T47D (cell line): ENCODE results near the gene GOLGA6L1.
"Not testable (repeated sequence)": the region's sequence is repeated elsewhere in the genome, so short reads cannot be mapped to it uniquely, and the experiment has no call there.

ENCODE experiments used
- DNase-seq, 2 experiments: peaks; one replicate each; pipeline versions ENCODE4 v3.0.0 to v3.0.0-alpha.2; 2011 to 2012; ENCODE audit warnings: low read depth in 1 of 2, low spot score in 1 of 2
- JUND ChIP-seq: IDR thresholded peaks from 2 replicates; pipeline ENCODE4 v1.6.1; 2012; ENCODE audit warnings: low read depth
- in situ Hi-C: cut with HindIII; loops from 2 replicates; pipeline ENCODE4 v1.10.0; 2016; ENCODE audit warnings: low sequenced_read_pairs, low pct_unique_long_range_greater_than_20kb

The GOLGA6L1 gene

GRCh38 chr15:23136722-23137121 is at the start of gene GOLGA6L1:
TSS of gene GOLGA6L1 (minus strand) at chr15:23136822. CDS start at chr15:23136731, 91 bp downstream.
- in situ Hi-C loops, DNase-seq: not testable (repeated sequence)

GRCh38 chr15:23181201-23181600 is 44.6 kb upstream of the GOLGA6L1 start:
- DNase-seq, in situ Hi-C loops: not testable (repeated sequence)

GRCh38 chr15:23180547-23180927 is 43.9 kb upstream of the GOLGA6L1 start:
- DNase-seq, in situ Hi-C loops: not testable (repeated sequence)

- in situ Hi-C loops, DNase-seq: not testable (repeated sequence)
Observed at GRCh38 chr15:23179768-23180546, 43.3 kb upstream of the GOLGA6L1 start.

GRCh38 chr15:23176683-23177082 is 40.1 kb upstream of the GOLGA6L1 start:
- DNase-seq, in situ Hi-C loops: not testable (repeated sequence)

GRCh38 chr15:23175606-23176005 is 39.0 kb upstream of the GOLGA6L1 start:
- in situ Hi-C loops, DNase-seq: not testable (repeated sequence)

- in situ Hi-C loops, DNase-seq: not testable (repeated sequence)
Observed at GRCh38 chr15:23174609-23175140, 38.1 kb upstream of the GOLGA6L1 start.

GRCh38 chr15:23132787-23133186 is 3.8 kb downstream of the GOLGA6L1 start:
- DNase-seq, in situ Hi-C loops: not testable (repeated sequence)

- in situ Hi-C loops = no loop called here
- DNase-seq = no peak
- TF ChIP-seq JUND = no peak
Observed at GRCh38 chr15:23118208-23118607, 18.4 kb downstream of the GOLGA6L1 start.

- no peak for DNase-seq
- no peak for TF ChIP-seq JUND
- in situ Hi-C loops = no loop called here
Observed at GRCh38 chr15:23095796-23096195, 40.8 kb downstream of the GOLGA6L1 start.

GRCh38 chr15:23083115-23083514 is 53.5 kb downstream of the GOLGA6L1 start:
- no peak for DNase-seq
- in situ Hi-C loops = no loop called here

GRCh38 chr15:23081996-23082737 is 54.5 kb downstream of the GOLGA6L1 start:
- in situ Hi-C loops, DNase-seq: not testable (repeated sequence)

More at GRCh38 chr15:23083115-23083514, 53.5 kb downstream of the GOLGA6L1 start:
- no peak for TF ChIP-seq JUND

GRCh38 chr15:23081271-23081670 is 55.4 kb downstream of the GOLGA6L1 start:
- in situ Hi-C loops = no loop called here
- TF ChIP-seq JUND = no peak
- DNase-seq = no peak
